GM12891 (cell line): Measurements from ENCODE around the gene MAP7D1.
A peak's percentile ranks its signal among the peaks of the same experiment; 100 is the strongest.

Experiments used
- DNase-seq: peaks from one replicate; pipeline ENCODE4 v3.0.0; 2011; ENCODE audit warnings: low spot score; ENCODE audit not compliant: insufficient read length
- FAIRE-seq: peaks from 2 replicates; lab custom pipeline; 2011; peaks lifted over from hg19 to GRCh38; lab: Jason Lieb, UNC
- PAX5 ChIP-seq: IDR thresholded peaks from 2 replicates; pipeline ENCODE4 v1.6.1; 2011; ENCODE audit warnings: low read length, moderate library complexity, mild to moderate bottlenecking; ENCODE audit not compliant: insufficient read depth, severe bottlenecking
- POLR2A ChIP-seq: IDR thresholded peaks from 2 replicates; pipeline ENCODE4 v1.6.1; 2011; ENCODE audit warnings: low read depth, low read length, control low read depth
- POLR2AphosphoS5 ChIP-seq: IDR thresholded peaks from 2 replicates; pipeline ENCODE4 v1.6.1; 2011; ENCODE audit warnings: low read depth, low read length, control low read depth
- POU2F2 ChIP-seq: IDR thresholded peaks from 2 replicates; pipeline ENCODE4 v1.6.1; 2011; ENCODE audit warnings: low read depth, mild to moderate bottlenecking, control low read depth, low read length, moderate library complexity
- SPI1 ChIP-seq: IDR thresholded peaks from 2 replicates; pipeline ENCODE4 v1.6.1; 2011; ENCODE audit warnings: low read depth, low read length, control low read depth
- TAF1 ChIP-seq: IDR thresholded peaks from 2 replicates; pipeline ENCODE4 v1.6.1; 2011; ENCODE audit warnings: low read depth, low read length, control low read depth

Gene MAP7D1

GRCh38 chr1:36203027-36203553, 47.1 kb downstream of the MAP7D1 start:
- DNase-seq (no peak), FAIRE-seq (no peak)
- TF ChIP-seq TAF1 (no peak), SPI1 (no peak), POU2F2 (no peak), POLR2AphosphoS5 (no peak), POLR2A (no peak), PAX5 (no peak)

DNA sequence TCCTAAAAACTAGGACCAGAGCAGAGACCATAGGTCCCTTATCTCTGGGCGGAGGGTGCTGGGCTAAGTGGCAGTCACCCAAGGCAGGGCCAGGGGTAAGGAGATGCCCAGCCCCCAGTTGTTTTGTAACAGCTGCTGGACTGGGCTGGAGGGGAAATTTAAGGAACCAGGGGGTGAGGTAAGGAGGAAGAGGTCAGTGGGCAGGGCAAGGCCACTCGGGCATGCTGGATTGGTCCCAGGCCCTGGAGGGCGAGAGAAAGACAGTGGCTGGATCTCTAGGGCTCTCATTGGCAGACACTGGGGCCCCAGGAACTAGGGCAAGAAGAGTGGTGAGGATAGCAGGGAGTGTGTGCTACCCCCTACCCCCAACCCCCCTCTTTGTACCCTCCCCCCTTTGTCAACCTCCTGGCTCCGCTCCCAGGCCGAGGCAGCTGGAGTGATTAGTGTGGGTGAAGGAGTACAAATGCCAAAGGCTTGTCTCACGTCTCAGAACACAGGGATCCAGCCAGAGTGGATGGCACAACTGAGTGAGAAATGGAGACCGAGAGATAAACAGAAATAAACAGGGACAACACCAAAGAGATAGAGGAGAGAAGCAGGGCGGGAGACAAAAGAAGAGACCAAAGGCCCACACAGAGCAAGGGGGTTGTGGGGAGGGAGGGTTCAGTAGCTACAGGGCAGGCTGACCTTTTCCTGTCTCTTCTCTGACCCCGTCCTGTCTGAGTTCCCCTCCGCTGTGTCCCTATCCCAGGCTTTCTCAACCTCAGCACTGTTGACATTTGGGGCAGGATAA, 47.8 kb downstream of the MAP7D1 start:
- FAIRE-seq (no peak), DNase-seq (no peak)
- TF ChIP-seq POLR2A (no peak), SPI1 (no peak), PAX5 (no peak), POU2F2 (no peak), TAF1 (no peak), POLR2AphosphoS5 (no peak)

DNA sequence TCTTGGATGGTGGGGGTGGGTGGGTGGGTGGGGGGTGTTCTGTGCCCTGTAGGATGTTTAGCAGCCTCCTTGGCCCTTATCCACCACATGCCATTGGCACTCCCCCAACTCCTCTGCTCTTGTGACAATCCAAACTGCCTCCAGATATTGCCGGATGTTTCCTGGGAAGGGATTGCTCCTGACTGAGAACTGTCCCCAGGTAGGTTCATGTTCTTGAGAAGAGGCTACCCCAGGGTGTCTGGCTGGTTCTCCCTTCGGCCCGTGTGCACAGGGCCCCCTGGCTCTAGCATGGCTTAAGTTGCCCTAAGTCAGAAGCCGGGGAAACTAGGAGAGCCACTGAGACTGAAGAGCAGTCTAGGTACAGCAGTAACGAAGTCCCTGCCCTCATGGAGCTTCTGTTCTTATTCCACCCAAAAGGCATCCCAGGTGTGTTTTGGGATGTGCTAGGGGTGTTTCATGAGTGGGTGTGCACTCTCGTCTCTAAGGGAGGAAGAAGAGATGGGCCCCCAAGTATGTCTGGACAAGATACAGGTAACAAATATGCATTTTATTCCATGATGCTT, 48.5 kb downstream of the MAP7D1 start:
- no peak for FAIRE-seq
- DNase-seq = no peak
- TF ChIP-seq SPI1 = no peak
- no peak for TF ChIP-seq POU2F2
- TF ChIP-seq PAX5 = no peak
- no peak for TF ChIP-seq TAF1
- no peak for TF ChIP-seq POLR2A
- no peak for TF ChIP-seq POLR2AphosphoS5

DNA sequence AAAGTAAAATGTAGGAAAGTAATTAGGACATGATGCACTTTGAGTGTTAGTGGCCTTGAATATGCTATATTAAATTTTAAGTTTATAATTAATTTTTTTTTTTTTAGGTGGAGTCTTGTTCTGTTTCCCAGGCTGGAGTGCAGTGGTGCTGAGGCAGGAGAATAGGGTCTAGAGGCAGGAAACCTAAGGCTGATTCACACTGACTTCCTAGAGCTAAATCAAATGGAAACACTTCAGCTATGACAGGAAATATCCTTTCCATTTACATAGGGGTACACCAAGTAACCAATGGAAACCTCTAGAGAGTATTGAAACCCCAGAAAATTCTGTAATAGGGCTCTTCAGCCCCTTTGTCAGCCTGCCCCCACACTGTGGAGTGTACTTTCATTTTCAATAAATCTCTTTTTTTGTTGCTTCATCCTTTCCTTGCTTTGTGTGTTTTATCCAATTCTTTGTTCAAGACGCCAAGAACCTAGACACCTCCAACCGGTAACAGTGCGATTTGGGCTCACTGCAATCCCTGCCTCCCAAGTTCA, 50.4 kb downstream of the MAP7D1 start:
- FAIRE-seq = no peak
- TF ChIP-seq POLR2AphosphoS5 (no peak), PAX5 (no peak), POLR2A (no peak), TAF1 (no peak), POU2F2 (no peak), SPI1 (no peak)

GRCh38 chr1:36207339-36207738, 51.4 kb downstream of the MAP7D1 start:
- DNase-seq = peak; percentile 44
- TF ChIP-seq PAX5 (no peak), POLR2A (no peak), TAF1 (no peak), POLR2AphosphoS5 (no peak), POU2F2 (no peak), SPI1 (no peak)
- FAIRE-seq = peak; percentile 86

More for the DNA sequence above, 50.4 kb downstream of the MAP7D1 start:
- DNase-seq = no peak

- DNase-seq (no peak), FAIRE-seq (no peak)
- TF ChIP-seq POU2F2 = no peak
- no peak for TF ChIP-seq SPI1
- no peak for TF ChIP-seq POLR2A
- no peak for TF ChIP-seq POLR2AphosphoS5
- no peak for TF ChIP-seq TAF1
- TF ChIP-seq PAX5 = no peak
Observed at GRCh38 chr1:36208978-36209703, 53.2 kb downstream of the MAP7D1 start.

DNA sequence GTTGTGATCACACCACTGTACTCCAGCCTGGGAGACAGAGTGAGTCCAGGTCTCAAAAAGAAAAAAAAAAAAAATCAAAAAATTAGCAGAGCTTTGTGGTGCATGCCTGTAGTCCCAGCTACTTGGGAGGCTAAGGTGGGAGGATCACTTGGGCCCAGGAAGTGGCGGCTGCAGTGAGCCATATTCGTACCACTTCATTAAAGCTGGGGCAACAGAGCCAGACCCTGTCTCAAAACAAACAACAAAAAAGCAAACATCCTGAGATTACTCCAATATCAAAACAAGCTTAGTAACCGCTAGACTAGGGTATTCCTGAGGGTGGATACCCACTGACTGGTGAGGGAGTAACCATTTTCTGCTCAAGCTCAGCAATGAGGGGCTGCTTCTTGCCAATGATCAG, 55.3 kb downstream of the MAP7D1 start:
- TF ChIP-seq POLR2A = no peak
- no peak for TF ChIP-seq POLR2AphosphoS5
- TF ChIP-seq PAX5 = no peak
- TF ChIP-seq TAF1 = no peak
- TF ChIP-seq SPI1 = no peak
- no peak for TF ChIP-seq POU2F2
- DNase-seq = no peak
- FAIRE-seq = no peak

- no peak for TF ChIP-seq POLR2AphosphoS5
- TF ChIP-seq PAX5 = no peak
- TF ChIP-seq POLR2A = no peak
- TF ChIP-seq TAF1 = no peak
- no peak for TF ChIP-seq SPI1
- no peak for TF ChIP-seq POU2F2
- DNase-seq = no peak
- no peak for FAIRE-seq
Observed at GRCh38 chr1:36211841-36212240, 55.9 kb downstream of the MAP7D1 start.

DNA sequence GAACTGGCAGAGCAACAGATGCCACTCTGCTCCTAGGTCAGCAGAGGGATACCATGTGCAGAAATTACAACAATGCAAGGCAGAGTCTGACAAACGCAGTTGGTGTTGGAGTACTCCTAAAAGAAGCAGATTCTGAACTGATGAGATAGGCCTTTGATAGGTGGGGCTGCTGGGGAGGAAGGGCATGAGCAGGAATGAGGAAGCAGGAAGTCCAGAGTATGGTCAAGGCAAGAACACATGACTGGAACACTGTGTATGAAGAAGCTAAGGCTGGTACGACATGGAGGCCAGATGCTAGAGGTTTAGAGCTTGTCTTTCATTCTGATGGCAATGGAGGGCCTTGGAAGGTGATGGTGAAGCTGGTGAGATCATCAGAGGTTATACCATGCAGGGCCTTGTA, 56.8 kb downstream of the MAP7D1 start:
- FAIRE-seq (no peak), DNase-seq (no peak)
- 0 out of 2 replicates have a peak, but pooled peaks have one; percentile 9 for TF ChIP-seq SPI1
- TF ChIP-seq POLR2AphosphoS5 = no peak
